OCI-LY7 (cell line): ENCODE results near the gene CGN.

Experiments used
- EZH2phosphoT487 ChIP-seq: fragments of 200-600 bp; sonication (generic); IDR thresholded peaks from 2 replicates; pipeline ENCODE4 v1.6.1; 2018; ENCODE audit warnings: low read depth, borderline replicate concordance, mild to moderate bottlenecking, mixed run types, antibody characterized with exemption, low read length, moderate library complexity, mixed read lengths
- TF ChIP-seq, protein P1 (sequence below): fragments of 200-600 bp; sonication (generic); conservative IDR thresholded peaks from 2 replicates; pipeline ENCODE4 v1.5.1; 2014; ENCODE audit warnings: mild to moderate bottlenecking, antibody characterized with exemption, low read length, moderate library complexity, mixed read lengths

DNA sequence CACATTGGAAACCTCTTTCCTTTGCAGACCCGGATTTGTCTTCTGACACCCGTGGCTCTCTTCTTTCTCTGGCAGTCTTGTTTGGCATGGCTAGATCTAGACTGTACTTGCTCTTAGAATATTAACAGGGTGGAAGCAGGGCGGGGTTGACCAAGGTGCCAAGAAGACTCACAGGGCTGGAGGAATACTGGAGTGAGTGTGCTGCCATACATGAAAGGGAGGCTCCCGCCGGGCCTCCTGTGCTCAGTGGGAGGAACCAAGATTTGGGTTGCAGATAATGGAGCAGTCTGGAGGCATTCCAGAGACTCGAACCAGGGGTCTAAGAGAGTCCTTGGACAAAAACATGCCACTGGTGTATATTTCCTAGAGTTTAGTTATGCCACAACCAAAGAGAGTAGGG lies 73.1 kb downstream of the CGN start:
- TF ChIP-seq, protein P1, sequence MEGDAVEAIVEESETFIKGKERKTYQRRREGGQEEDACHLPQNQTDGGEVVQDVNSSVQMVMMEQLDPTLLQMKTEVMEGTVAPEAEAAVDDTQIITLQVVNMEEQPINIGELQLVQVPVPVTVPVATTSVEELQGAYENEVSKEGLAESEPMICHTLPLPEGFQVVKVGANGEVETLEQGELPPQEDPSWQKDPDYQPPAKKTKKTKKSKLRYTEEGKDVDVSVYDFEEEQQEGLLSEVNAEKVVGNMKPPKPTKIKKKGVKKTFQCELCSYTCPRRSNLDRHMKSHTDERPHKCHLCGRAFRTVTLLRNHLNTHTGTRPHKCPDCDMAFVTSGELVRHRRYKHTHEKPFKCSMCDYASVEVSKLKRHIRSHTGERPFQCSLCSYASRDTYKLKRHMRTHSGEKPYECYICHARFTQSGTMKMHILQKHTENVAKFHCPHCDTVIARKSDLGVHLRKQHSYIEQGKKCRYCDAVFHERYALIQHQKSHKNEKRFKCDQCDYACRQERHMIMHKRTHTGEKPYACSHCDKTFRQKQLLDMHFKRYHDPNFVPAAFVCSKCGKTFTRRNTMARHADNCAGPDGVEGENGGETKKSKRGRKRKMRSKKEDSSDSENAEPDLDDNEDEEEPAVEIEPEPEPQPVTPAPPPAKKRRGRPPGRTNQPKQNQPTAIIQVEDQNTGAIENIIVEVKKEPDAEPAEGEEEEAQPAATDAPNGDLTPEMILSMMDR = no peak
- no peak for TF ChIP-seq EZH2phosphoT487
